ENCODE measurements around the gene SOX13.

DNA sequence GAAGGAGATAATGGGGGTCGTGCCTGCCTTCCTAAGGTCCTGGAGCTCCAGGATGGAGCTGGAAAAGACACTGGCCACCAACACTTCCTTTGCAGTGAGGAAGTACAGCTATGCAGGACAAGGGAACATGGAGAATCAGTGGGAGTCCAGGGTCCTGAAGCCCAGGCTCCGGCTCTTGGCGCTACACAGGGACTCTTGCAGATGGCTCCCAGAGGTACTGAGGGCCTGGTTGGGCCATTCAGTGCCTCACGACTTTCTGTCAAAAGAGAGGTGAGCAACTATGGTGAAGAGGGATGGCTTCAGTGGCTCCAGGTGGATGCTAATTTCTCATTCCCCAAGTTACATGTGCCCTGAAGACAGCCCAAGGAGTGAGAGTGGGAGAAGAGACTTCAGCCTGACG, 80.8 kb downstream of the SOX13 start:
- TF ChIP-seq, protein P1, sequence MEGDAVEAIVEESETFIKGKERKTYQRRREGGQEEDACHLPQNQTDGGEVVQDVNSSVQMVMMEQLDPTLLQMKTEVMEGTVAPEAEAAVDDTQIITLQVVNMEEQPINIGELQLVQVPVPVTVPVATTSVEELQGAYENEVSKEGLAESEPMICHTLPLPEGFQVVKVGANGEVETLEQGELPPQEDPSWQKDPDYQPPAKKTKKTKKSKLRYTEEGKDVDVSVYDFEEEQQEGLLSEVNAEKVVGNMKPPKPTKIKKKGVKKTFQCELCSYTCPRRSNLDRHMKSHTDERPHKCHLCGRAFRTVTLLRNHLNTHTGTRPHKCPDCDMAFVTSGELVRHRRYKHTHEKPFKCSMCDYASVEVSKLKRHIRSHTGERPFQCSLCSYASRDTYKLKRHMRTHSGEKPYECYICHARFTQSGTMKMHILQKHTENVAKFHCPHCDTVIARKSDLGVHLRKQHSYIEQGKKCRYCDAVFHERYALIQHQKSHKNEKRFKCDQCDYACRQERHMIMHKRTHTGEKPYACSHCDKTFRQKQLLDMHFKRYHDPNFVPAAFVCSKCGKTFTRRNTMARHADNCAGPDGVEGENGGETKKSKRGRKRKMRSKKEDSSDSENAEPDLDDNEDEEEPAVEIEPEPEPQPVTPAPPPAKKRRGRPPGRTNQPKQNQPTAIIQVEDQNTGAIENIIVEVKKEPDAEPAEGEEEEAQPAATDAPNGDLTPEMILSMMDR (IDR thresholded peaks at IDR 0.05): no peak
- TF ChIP-seq POLR2A (IDR thresholded peaks at IDR 0.05): no peak
